GM12801 (cell line): ENCODE data around the gene ABCG8.

Source experiments
- TF ChIP-seq, protein P1 (sequence below): IDR thresholded peaks from one replicate; pipeline ENCODE4 v1.5.1; 2011; ENCODE audit warnings: control low read depth; ENCODE audit not compliant: insufficient read length; ENCODE audit errors: extremely low read depth

The ABCG8 gene

DNA sequence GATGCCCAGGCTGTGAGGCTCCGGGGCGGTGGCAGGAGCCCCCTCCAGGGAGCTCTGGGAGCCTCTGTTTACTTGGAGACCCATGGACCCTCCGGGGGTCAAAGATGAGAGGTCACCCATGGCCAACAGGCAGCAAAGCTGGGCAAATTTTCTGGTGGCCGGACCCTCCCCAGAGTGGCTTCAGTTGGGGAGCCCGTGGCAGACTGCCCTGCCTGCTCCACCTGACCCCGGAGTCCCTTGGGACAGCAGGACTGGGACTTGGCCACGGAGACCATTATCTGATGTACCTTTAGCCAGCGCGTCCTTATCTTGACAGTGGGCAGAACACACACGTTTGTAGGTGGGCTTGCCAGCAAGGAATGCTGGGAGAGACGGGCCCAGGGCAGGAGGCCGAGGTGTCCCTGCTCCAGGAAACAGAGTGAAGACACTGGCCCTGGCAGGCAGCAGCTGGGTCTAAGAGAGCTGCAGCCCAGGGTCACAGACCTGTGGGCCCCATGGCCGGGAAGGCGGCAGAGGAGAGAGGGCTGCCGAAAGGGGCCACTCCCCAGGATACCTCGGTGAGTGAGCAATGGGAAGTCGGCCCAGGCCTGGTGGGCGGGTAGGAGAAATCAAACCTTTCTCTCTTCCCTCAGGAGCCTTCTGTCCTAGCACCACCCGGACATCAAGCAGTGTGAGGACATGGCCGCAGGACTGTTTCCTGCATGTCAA is at the start of gene ABCG8, which contains the start of gene ABCG5:
TSS of gene ABCG8 (plus strand) at position 412 of the 708 bp plus-strand sequence. CDS start at position 495, 83 bp downstream.
TSS of gene ABCG5 (minus strand) at position 280 of the 708 bp plus-strand sequence. CDS start at position 120, 160 bp downstream.
- TF ChIP-seq, protein P1, sequence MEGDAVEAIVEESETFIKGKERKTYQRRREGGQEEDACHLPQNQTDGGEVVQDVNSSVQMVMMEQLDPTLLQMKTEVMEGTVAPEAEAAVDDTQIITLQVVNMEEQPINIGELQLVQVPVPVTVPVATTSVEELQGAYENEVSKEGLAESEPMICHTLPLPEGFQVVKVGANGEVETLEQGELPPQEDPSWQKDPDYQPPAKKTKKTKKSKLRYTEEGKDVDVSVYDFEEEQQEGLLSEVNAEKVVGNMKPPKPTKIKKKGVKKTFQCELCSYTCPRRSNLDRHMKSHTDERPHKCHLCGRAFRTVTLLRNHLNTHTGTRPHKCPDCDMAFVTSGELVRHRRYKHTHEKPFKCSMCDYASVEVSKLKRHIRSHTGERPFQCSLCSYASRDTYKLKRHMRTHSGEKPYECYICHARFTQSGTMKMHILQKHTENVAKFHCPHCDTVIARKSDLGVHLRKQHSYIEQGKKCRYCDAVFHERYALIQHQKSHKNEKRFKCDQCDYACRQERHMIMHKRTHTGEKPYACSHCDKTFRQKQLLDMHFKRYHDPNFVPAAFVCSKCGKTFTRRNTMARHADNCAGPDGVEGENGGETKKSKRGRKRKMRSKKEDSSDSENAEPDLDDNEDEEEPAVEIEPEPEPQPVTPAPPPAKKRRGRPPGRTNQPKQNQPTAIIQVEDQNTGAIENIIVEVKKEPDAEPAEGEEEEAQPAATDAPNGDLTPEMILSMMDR = no peak

DNA sequence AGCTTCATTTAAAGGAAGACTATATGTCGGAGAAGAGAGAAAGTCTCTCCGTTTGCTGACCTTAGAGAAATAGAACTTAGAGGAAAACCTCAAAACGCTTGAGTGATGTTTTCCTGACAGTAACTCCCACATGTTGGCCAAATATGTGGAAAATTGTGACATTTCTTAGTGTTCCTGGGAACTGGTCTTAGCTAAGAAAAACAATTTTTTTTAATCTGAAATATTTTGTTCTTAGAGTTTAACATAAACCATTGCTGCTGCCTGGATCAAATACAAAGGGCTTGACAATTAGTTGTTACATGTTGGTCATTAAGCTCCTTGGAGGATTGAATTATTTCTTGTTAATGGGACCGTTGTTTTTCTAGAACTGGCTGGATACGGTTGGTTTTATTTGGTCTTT is 48.6 kb upstream of the ABCG8 start:
- TF ChIP-seq, protein P1 = no peak

DNA sequence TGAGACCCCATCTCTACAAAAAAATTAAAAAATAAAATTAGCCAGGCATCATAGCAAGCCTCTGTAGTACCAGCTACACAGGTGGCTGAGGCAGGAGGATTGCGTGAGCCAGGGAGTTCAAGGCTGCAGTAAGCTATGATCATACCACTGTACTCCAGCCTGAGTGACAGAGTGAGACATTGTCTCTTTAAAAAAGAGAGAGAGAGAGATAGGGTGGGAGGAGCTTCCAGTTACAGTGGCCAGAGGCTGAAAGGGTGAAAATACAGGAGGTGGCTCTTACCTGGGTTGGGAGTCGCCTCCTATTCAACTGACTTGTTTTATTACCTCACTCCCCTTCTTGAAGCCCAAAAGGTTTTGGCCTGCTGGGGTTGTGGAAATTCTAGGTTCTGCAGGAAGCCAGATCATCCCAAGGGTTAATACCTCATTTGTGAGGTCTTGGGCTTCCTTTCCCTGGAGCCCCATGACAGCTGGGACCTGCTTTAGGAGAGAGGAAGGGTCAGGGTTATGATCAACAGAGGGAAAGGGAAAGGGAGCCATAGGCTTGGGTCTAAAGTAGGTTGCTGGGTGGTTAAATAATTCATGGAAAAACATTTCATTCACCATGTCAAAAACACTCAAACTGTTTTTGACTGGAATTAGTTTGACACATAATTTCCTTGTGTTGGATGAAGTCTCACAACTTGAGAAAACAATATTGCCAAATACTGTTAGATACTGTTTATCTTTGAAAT is 47.6 kb upstream of the ABCG8 start:
- TF ChIP-seq, protein P1 = no peak

DNA sequence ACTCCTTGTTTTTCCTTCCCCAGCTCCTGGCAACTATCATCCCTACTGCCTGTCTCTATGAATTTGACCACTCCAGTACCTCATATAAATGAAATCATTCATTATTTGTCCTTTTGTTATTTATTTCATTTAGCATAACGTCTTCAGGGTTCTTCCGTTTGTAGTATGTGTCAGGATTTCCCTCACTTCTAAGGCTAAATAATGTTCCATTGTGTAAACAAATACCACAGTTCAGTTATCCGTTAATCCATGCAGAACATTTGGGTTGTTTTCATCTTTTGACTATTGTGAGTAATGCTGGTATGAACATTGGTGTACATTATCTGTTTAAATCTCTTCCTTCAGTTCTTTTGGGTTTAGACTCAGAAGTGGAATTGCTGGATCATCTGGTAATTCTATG is 46.1 kb upstream of the ABCG8 start:
- TF ChIP-seq, protein P1 = no peak

DNA sequence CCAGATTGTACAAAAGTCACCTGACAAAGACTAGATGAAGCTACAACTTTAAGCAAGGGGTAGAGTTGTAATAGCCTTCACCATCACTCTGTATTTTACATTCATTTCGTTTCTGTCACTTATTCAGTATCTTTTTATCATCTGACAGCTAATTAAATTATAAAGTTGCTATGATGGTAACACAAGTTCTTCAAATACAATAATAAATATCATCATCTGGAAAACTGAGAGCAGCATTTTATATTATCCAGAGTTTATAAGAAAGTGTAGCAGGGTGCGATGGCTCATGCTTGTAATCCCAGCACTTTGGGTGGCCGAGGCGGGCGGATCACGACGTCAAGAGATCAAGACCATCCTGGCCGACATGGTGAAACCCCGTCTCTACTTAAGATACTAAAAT is 43.8 kb upstream of the ABCG8 start:
- TF ChIP-seq, protein P1 = no peak

DNA sequence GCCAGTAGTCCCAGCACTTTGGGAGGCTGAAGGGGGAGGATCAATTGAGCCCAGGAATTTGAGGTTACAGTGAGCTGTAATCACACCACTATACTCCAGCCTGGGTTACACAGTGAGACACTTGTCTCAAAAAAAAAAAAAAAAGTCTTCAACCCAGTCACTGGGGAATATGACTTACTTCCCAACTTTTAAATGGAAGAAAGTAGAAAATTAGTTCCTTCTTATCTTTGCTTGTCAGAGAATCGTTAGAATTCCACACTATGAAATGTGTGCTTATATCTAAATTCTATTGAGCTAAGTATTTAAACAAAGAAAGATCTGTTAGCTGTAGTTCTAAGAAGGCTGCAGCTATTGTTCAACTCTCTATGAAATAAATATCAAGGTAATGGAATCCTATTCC is 42.6 kb upstream of the ABCG8 start:
- TF ChIP-seq, protein P1 = no peak

DNA sequence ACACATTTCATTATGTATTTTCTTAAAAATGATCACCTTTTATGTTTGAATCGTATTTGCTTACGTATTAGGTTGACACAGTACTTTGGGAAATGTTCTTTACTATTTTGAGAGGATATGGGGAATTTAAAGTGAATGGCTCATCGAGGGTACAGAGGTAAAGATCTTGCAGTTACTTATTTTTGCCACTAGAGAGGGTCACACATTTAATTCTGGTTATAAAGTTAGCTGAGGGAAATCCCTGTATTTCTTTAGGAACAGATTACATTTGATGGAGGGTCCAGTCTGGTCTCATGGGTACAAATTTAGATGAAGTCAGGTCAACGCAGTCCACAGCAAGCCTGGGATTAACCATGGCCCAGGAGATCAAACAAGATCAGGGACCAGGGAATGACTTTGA is 40.5 kb upstream of the ABCG8 start:
- TF ChIP-seq, protein P1 = no peak
